Testis (tissue), 2 donors: ENCODE measurements around the gene NAPB.
"Not testable (repeated sequence)": the region's sequence is repeated elsewhere in the genome, so short reads cannot be mapped to it uniquely, and the experiment has no call there.

Experiments used
- POLR2A ChIP-seq: fragments of 450-650 bp; IDR thresholded peaks from one replicate; pipeline ENCODE4 v1.6.1; 2017; ENCODE audit warnings: antibody characterized with exemption, mild to moderate bottlenecking, moderate library complexity
- TF ChIP-seq, protein P1 (sequence below), 3 experiments: fragments of 450-650 bp in 2 of 3; fragments of 200-600 bp in 1 of 3; sonication (generic) in 1 of 3; IDR thresholded peaks; one replicate each; pipeline ENCODE4 v1.5.1; 2016 to 2019; ENCODE audit warnings: antibody characterized with exemption in 3 of 3, mild to moderate bottlenecking in 2 of 3, moderate library complexity in 1 of 3

DNA sequence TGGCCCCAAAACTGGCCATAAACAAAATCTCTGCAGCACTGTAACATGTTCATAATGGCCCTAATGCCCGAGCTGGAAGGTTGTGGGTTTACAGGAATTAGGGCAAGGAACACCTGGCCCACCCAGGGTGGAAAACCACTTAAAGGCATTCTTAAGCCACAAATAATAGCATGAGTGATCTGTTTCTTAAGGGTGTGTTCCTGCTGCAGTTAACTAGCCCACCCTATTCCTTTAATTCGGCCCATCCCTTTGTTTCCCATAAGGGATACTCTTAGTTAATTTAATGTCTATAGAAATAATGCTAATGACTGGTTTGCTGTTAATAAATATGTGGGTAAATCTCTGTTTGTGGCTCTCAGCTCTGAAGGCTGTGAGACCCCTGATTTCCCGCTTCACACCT, 45.7 kb upstream of the NAPB start:
- TF ChIP-seq, protein P1, sequence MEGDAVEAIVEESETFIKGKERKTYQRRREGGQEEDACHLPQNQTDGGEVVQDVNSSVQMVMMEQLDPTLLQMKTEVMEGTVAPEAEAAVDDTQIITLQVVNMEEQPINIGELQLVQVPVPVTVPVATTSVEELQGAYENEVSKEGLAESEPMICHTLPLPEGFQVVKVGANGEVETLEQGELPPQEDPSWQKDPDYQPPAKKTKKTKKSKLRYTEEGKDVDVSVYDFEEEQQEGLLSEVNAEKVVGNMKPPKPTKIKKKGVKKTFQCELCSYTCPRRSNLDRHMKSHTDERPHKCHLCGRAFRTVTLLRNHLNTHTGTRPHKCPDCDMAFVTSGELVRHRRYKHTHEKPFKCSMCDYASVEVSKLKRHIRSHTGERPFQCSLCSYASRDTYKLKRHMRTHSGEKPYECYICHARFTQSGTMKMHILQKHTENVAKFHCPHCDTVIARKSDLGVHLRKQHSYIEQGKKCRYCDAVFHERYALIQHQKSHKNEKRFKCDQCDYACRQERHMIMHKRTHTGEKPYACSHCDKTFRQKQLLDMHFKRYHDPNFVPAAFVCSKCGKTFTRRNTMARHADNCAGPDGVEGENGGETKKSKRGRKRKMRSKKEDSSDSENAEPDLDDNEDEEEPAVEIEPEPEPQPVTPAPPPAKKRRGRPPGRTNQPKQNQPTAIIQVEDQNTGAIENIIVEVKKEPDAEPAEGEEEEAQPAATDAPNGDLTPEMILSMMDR (IDR thresholded peaks at IDR 0.05), result not testable (repeated sequence)
- not testable (repeated sequence) for TF ChIP-seq POLR2A
